WI38 (cell line): ENCODE data around the gene LEMD3.

Experiments
- H3K4me3 ChIP-seq: 2 replicates; pipeline ENCODE4 v1.5.1; 2011; ENCODE audit warnings: low read depth, mild to moderate bottlenecking, control low read depth, low read length
- CTCF ChIP-seq: IDR thresholded peaks from 2 replicates; pipeline ENCODE4 v1.5.1; 2012; ENCODE audit warnings: low read depth, mild to moderate bottlenecking, control low read depth, low read length

LEMD3 gene

GRCh38 chr12:65263777-65264176 lies 94.4 kb downstream of the LEMD3 start:
- H3K4me3 ChIP-seq = no peak overlapping the region
- TF ChIP-seq CTCF = no peak

- no peak for TF ChIP-seq CTCF
Observed at GRCh38 chr12:65266408-65266807, 97.0 kb downstream of the LEMD3 start.

GRCh38 chr12:65269603-65270002 lies 100.2 kb downstream of the LEMD3 start:
- no peak for TF ChIP-seq CTCF
- no peak overlapping the region for H3K4me3 ChIP-seq

More at GRCh38 chr12:65266408-65266807, 97.0 kb downstream of the LEMD3 start:
- no peak overlapping the region for H3K4me3 ChIP-seq

GRCh38 chr12:65274602-65275272 lies 105.4 kb downstream of the LEMD3 start:
- TF ChIP-seq CTCF = no peak
- H3K4me3 ChIP-seq = no peak overlapping the region

GRCh38 chr12:65275627-65276026 lies 106.2 kb downstream of the LEMD3 start:
- no peak for TF ChIP-seq CTCF
- H3K4me3 ChIP-seq = no peak overlapping the region

GRCh38 chr12:65276916-65277530 lies 107.6 kb downstream of the LEMD3 start:
- H3K4me3 ChIP-seq = no peak overlapping the region
- no peak for TF ChIP-seq CTCF

- H3K4me3 ChIP-seq = peak overlapping the region; percentile 94
- no peak for TF ChIP-seq CTCF
Observed at GRCh38 chr12:65277994-65278575, 108.7 kb downstream of the LEMD3 start.
